Keratinocyte (primary cell): ENCODE results near the gene ATXN7L3. TPM values are rescaled to one million over a fixed set of nuclear protein-coding genes. Genes with fewer than 3 reads are reported as not detected.

Experiments
- DNase-seq: peaks from one replicate; pipeline ENCODE4 v3.0.0-alpha.2; 2011; ENCODE audit warnings: low read depth, missing footprints, low spot score
- FAIRE-seq: peaks from 2 replicates; lab custom pipeline; 2011; peaks lifted over from hg19 to GRCh38; lab: Jason Lieb, UNC
- H2AFZ ChIP-seq: 2 replicates; pipeline ENCODE4 v1.6.0; 2012; ENCODE audit warnings: low read length, control low read depth, inconsistent platforms; ENCODE audit not compliant: control insufficient read depth
- H3K27ac ChIP-seq: 2 replicates; pipeline ENCODE4 v1.5.1; 2011; ENCODE audit warnings: low read length; ENCODE audit not compliant: control insufficient read depth, insufficient read depth
- H3K27me3 ChIP-seq: 3 replicates; pipeline ENCODE4 v1.6.0; 2011; ENCODE audit warnings: low read length; ENCODE audit not compliant: control insufficient read depth, insufficient read depth; ENCODE audit errors: extremely low read depth
- H3K36me3 ChIP-seq, 2 experiments: 2 replicates in 1 of 2; 3 replicates in 1 of 2; pipeline ENCODE4 v1.5.1; 2011; ENCODE audit warnings: low read length in 2 of 2, mild to moderate bottlenecking in 1 of 2; ENCODE audit not compliant: control insufficient read depth in 2 of 2, insufficient read depth in 2 of 2; ENCODE audit errors: extremely low read depth in 1 of 2
- H3K4me1 ChIP-seq: 3 replicates; pipeline ENCODE4 v1.5.1; 2011; ENCODE audit warnings: low read length; ENCODE audit not compliant: control insufficient read depth, insufficient read depth; ENCODE audit errors: extremely low read depth
- H3K4me2 ChIP-seq: 3 replicates; pipeline ENCODE4 v1.6.0; 2011; ENCODE audit warnings: low read depth, low read length; ENCODE audit not compliant: control insufficient read depth, insufficient read depth; ENCODE audit errors: extremely low read depth
- H3K4me3 ChIP-seq, 3 experiments: fragments of 200-600 bp in 1 of 3; sonication (generic) in 1 of 3; 2 replicates in 2 of 3; 3 replicates in 1 of 3; pipeline ENCODE4 v1.5.1; 2011 to 2016; ENCODE audit warnings: low read length in 3 of 3, mild to moderate bottlenecking in 3 of 3, control low read depth in 2 of 3, inconsistent platforms in 1 of 3, low read depth in 1 of 3, mixed read lengths in 1 of 3, mixed run types in 1 of 3, moderate library complexity in 1 of 3; ENCODE audit not compliant: control insufficient read depth in 2 of 3, insufficient read depth in 2 of 3; ENCODE audit errors: extremely low read depth in 1 of 3
- H3K79me2 ChIP-seq: 2 replicates; pipeline ENCODE4 v1.6.0; 2012; ENCODE audit warnings: low read length; ENCODE audit not compliant: control insufficient read depth, insufficient read depth
- H3K9ac ChIP-seq: 3 replicates; pipeline ENCODE4 v1.6.0; 2011; ENCODE audit warnings: low read length; ENCODE audit not compliant: control insufficient read depth, insufficient read depth; ENCODE audit errors: extremely low read depth
- H3K9me1 ChIP-seq: 3 replicates; pipeline ENCODE4 v1.6.0; 2011; ENCODE audit warnings: low read length; ENCODE audit not compliant: control insufficient read depth, insufficient read depth; ENCODE audit errors: extremely low read depth
- H3K9me3 ChIP-seq: 2 replicates; pipeline ENCODE4 v1.5.1; 2012; ENCODE audit warnings: low read depth, low read length; ENCODE audit not compliant: control insufficient read depth
- H4K20me1 ChIP-seq: 3 replicates; pipeline ENCODE4 v1.6.0; 2011; ENCODE audit warnings: low read length; ENCODE audit not compliant: control insufficient read depth, insufficient read depth; ENCODE audit errors: extremely low read depth
- CTCF ChIP-seq, 3 experiments: IDR thresholded peaks in 1 of 3; conservative IDR thresholded peaks in 1 of 3; optimal IDR thresholded peaks in 1 of 3; 2 replicates in 2 of 3; 3 replicates in 1 of 3; pipeline versions ENCODE3 to v1.5.1; 2011; ENCODE audit warnings: low read length in 3 of 3, mild to moderate bottlenecking in 3 of 3, moderate library complexity in 2 of 3, control low read depth in 1 of 3, inconsistent platforms in 1 of 3; ENCODE audit not compliant: insufficient read depth in 2 of 3; ENCODE audit errors: extremely low read depth in 1 of 3
- EZH2 ChIP-seq: IDR thresholded peaks from one replicate; pipeline ENCODE4 v1.6.1; 2012; ENCODE audit warnings: inconsistent platforms, mild to moderate bottlenecking, low read length, moderate library complexity
- dilution Hi-C: fragments of 300-500 bp; cut with MboI; formaldehyde crosslinking; loops from one replicate; pipeline ENCODE4 v1.7.0; 2020; ENCODE audit warnings: low sequenced_read_pairs; ENCODE audit not compliant: extremely low pct_ligation_motif_present
- polyA plus RNA-seq, 5 experiments: library from polyadenylated mRNA; depleted of rRNA in 3 of 5; stranded (reverse) in 3 of 5; stranded (forward) in 1 of 5; unstranded in 1 of 5; fragments of >200 nt; gene quantifications; 1 replicate in 1 of 5; 2 replicates in 3 of 5; 3 replicates in 1 of 5; pipeline versions ENCODE4 v1.2.1 to v1.2.3, GENCODE V29; 2011 to 2012; ENCODE audit warnings: missing spikeins in 2 of 5, low read depth in 1 of 5, low replicate concordance in 1 of 5

ATXN7L3 gene
- polyA plus RNA-seq, 1 donor (not counting 4 experiments of a cell fraction or from before 2014, with no cell fraction given): 32.8 TPM

- Histone ChIP-seq H4K20me1 (no peaks in the 10 kb centered on the region), H3K4me1 (peaks cover 11% of the 10 kb centered on the region), H3K79me2 (peaks cover 34% of the 10 kb centered on the region), H2AFZ (no peak overlapping the region), H3K4me3 (no peak overlapping the region), H3K27me3 (no peaks in the 10 kb centered on the region), H3K9ac (no peak overlapping the region), H3K9me3 (no peaks in the 10 kb centered on the region), H3K36me3 (peaks cover 19 to 21% of the 10 kb centered on the region in 2 experiments), H3K4me2 (no peak overlapping the region), H3K9me1 (no peaks in the 10 kb centered on the region), H3K27ac (no peak overlapping the region)
- FAIRE-seq (no peak), DNase-seq (no peak)
- dilution Hi-C loops: no loop called here
- TF ChIP-seq EZH2 (no peak), CTCF (optimal IDR thresholded peaks at IDR 0.05 in 1 of 3, IDR thresholded peaks at IDR 0.05 in 1 of 3, conservative IDR thresholded peaks at IDR 0.05 in 1 of 3; ENCODE audit: extremely low read depth in 1 of 3, insufficient read depth in 2 of 3, low read length in 3 of 3) (no peak)
These were observed 10.9 kb downstream of the ATXN7L3 start for GRCh38 chr17:44188576-44189403.

GRCh38 chr17:44187131-44187899, 12.4 kb downstream of the ATXN7L3 start:
- peak overlapping the region; percentile 97 for H3K27ac ChIP-seq
- peaks cover 11% of the 10 kb centered on the region for H3K4me1 ChIP-seq
- H4K20me1 ChIP-seq: no peaks in the 10 kb centered on the region
- H3K36me3 ChIP-seq: peaks cover 15 to 17% of the 10 kb centered on the region in 2 experiments
- H3K4me2 ChIP-seq: peak overlapping the region; percentile 90
- peaks cover 35% of the 10 kb centered on the region for H3K79me2 ChIP-seq
- H3K9me1 ChIP-seq: no peaks in the 10 kb centered on the region
- H3K9me3 ChIP-seq: no peaks in the 10 kb centered on the region
- no peak for DNase-seq
- peak overlapping the region; percentile 87 to 100 (median 91) for H3K4me3 ChIP-seq
- dilution Hi-C loops: no loop called here
- no peaks in the 10 kb centered on the region for H3K27me3 ChIP-seq
- H2AFZ ChIP-seq: peak overlapping the region; percentile 90
- no peak for FAIRE-seq
- TF ChIP-seq EZH2 (no peak), CTCF (optimal IDR thresholded peaks at IDR 0.05 in 1 of 3, IDR thresholded peaks at IDR 0.05 in 1 of 3, conservative IDR thresholded peaks at IDR 0.05 in 1 of 3; ENCODE audit: extremely low read depth in 1 of 3, insufficient read depth in 2 of 3, low read length in 3 of 3) (no peak)
- peak overlapping the region; percentile 96 for H3K9ac ChIP-seq
